ENCODE results near the gene KCNC3. TPM values are rescaled to one million over a fixed set of nuclear protein-coding genes. Genes with fewer than 3 reads are reported as not detected.

Gene KCNC3
- total RNA-seq, 1 donor from 2014 or later, result 2.0 TPM

- ATAC-seq (ENCODE audit: poor library complexity), result peak; percentile 18
- no peak for DNase-seq
- intact Hi-C loops (cut with DNase I), result no loop called here
Measured at GRCh38 chr19:50315773-50316448, 13.3 kb downstream of the KCNC3 start.

GRCh38 chr19:50314724-50315708 is 14.2 kb downstream of the KCNC3 start:
- ATAC-seq (ENCODE audit: poor library complexity), result no peak
- DNase-seq, result no peak
- intact Hi-C loops (cut with DNase I), result no loop called here

- DNase-seq (no peak), ATAC-seq (ENCODE audit: poor library complexity) (no peak)
- intact Hi-C loops (cut with DNase I), result no loop called here
Measured at GRCh38 chr19:50313812-50314536, 15.2 kb downstream of the KCNC3 start.

- ATAC-seq (ENCODE audit: poor library complexity) (no peak), DNase-seq (no peak)
- intact Hi-C loops (cut with DNase I), result no loop called here
Measured at GRCh38 chr19:50312967-50313811, 16.0 kb downstream of the KCNC3 start.

GRCh38 chr19:50311723-50312635 is 17.2 kb downstream of the KCNC3 start:
- ATAC-seq (ENCODE audit: poor library complexity) (peak; percentile 15), DNase-seq (no peak)

GRCh38 chr19:50310759-50311465 is 18.3 kb downstream of the KCNC3 start:
- DNase-seq (no peak), ATAC-seq (ENCODE audit: poor library complexity) (no peak)
- intact Hi-C loops (cut with DNase I), result no loop called here

More at GRCh38 chr19:50311723-50312635, 17.2 kb downstream of the KCNC3 start:
- intact Hi-C loops (cut with DNase I), result no loop called here

- ATAC-seq (ENCODE audit: poor library complexity) (no peak), DNase-seq (no peak)
- intact Hi-C loops (cut with DNase I), result no loop called here
Measured at GRCh38 chr19:50309396-50310125, 19.6 kb downstream of the KCNC3 start.

GRCh38 chr19:50308991-50309390 is 20.2 kb downstream of the KCNC3 start:
- intact Hi-C loops (cut with DNase I), result no loop called here
- no peak for ATAC-seq (ENCODE audit: poor library complexity)
- DNase-seq, result no peak

- no peak for DNase-seq
- intact Hi-C loops (cut with DNase I), result no loop called here
- no peak for ATAC-seq (ENCODE audit: poor library complexity)
Measured at GRCh38 chr19:50303558-50303957, 25.6 kb downstream of the KCNC3 start.

- DNase-seq (no peak), ATAC-seq (ENCODE audit: poor library complexity) (no peak)
- intact Hi-C loops (cut with DNase I), result no loop called here
Measured at GRCh38 chr19:50301607-50301971, 27.6 kb downstream of the KCNC3 start.

GRCh38 chr19:50300814-50301606 is 28.2 kb downstream of the KCNC3 start:
- ATAC-seq (ENCODE audit: poor library complexity) (no peak), DNase-seq (no peak)
- intact Hi-C loops (cut with DNase I), result no loop called here

- DNase-seq (no peak), ATAC-seq (ENCODE audit: poor library complexity) (no peak)
- intact Hi-C loops (cut with DNase I), result no loop called here
Measured at GRCh38 chr19:50300051-50300450, 29.1 kb downstream of the KCNC3 start.

GRCh38 chr19:50293263-50294004 is 35.7 kb downstream of the KCNC3 start:
- DNase-seq (no peak), ATAC-seq (ENCODE audit: poor library complexity) (no peak)
- intact Hi-C loops (cut with DNase I), result no loop called here

GRCh38 chr19:50292216-50292827 is 36.9 kb downstream of the KCNC3 start:
- intact Hi-C loops (cut with DNase I), result no loop called here
- no peak for DNase-seq
- no peak for ATAC-seq (ENCODE audit: poor library complexity)

Measured in Right ventricle myocardium superior (tissue), 1 donor.